ENCODE results near the gene DYNLRB1. TPM values are rescaled to one million over a fixed set of nuclear protein-coding genes. Genes with fewer than 3 reads are reported as not detected.

Gene DYNLRB1
- total and polyA plus RNA-seq, 2 experiments from 2014 or later: 103 to 224 TPM

DNA sequence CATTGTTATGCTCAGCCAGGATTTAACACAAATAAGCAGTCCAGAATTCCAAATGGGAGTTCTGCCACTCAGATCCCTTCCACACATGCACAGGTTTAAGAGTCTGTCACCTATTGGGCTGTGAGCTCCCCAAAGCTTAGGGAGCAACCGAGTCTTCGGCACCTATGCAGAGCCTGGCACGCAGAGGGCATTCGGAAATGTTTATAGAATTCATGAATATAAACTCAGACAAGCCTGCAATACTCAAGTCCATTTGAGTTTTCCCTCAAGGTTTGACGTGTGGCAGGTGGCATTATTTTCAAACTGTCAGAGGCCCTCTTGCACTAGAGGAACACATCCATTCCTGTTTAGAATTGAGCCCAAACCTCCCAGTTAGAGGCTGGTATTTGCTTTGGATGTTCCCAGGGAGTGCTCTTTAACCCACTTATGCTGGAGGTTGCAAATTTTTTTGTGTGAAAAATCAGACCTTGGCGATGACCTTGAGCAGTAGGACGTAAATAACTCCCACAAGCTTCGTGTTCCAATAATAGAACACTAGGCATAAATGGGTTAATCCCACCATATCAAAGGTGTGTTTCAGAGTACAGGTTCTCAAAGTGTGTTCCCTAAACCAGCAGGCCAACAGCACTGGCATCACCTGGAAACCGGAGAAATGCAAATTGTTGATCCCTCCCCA, 70.4 kb downstream of the DYNLRB1 start:
- no peak overlapping the region for H3K4me3 ChIP-seq
- H4K20me1 ChIP-seq (ENCODE audit: insufficient read depth, poor library complexity, severe bottlenecking): no peaks in the 10 kb centered on the region
- H2AFZ ChIP-seq: no peak overlapping the region
- 94% methylated on average over 9 of the region's 9 CpGs for WGBS (ENCODE audit: low lambda C conversion rate, missing lambda C conversion rate)
- TF ChIP-seq, protein P1, sequence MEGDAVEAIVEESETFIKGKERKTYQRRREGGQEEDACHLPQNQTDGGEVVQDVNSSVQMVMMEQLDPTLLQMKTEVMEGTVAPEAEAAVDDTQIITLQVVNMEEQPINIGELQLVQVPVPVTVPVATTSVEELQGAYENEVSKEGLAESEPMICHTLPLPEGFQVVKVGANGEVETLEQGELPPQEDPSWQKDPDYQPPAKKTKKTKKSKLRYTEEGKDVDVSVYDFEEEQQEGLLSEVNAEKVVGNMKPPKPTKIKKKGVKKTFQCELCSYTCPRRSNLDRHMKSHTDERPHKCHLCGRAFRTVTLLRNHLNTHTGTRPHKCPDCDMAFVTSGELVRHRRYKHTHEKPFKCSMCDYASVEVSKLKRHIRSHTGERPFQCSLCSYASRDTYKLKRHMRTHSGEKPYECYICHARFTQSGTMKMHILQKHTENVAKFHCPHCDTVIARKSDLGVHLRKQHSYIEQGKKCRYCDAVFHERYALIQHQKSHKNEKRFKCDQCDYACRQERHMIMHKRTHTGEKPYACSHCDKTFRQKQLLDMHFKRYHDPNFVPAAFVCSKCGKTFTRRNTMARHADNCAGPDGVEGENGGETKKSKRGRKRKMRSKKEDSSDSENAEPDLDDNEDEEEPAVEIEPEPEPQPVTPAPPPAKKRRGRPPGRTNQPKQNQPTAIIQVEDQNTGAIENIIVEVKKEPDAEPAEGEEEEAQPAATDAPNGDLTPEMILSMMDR (IDR thresholded peaks at IDR 0.05; ENCODE audit: poor library complexity): no peak
- TF ChIP-seq EZH2 (IDR thresholded peaks at IDR 0.05; ENCODE audit: borderline replicate concordance) (no peak), EZH2phosphoT487 (IDR thresholded peaks at IDR 0.05; ENCODE audit: low read depth, severe bottlenecking, unreplicated experiment) (no peak)
- no peak for DNase-seq (ENCODE audit: low spot score)
- no peaks in the 10 kb centered on the region for H3K9me2 ChIP-seq (replicated peaks; ENCODE audit: insufficient read depth)
- H3K9me3 ChIP-seq (ENCODE audit: low read depth): no peaks in the 10 kb centered on the region
- no peaks in the 10 kb centered on the region for H3K36me3 ChIP-seq (replicated peaks; ENCODE audit: insufficient read depth, low read depth)
- H3K27ac ChIP-seq: no peak overlapping the region
- H3K79me2 ChIP-seq: no peaks in the 10 kb centered on the region
- no peaks in the 10 kb centered on the region for H3K27me3 ChIP-seq
- peaks cover 1% of the 10 kb centered on the region for H3K4me1 ChIP-seq (ENCODE audit: insufficient read depth)
- H3K4me2 ChIP-seq: no peak overlapping the region

Small RNAs within 50 kb of the gene (small RNA-seq; reads per million reads assigned to genes)
- not detected for gene RF00019

Other genes starting within 250 kb of the DYNLRB1 start
- 124 and 142 TPM in 2 replicates for gene AHCY, start 213.1 kb upstream of the DYNLRB1 start, total RNA-seq
- gene AHCY, start 213.1 kb upstream of the DYNLRB1 start, polyA plus RNA-seq: 74.3 and 81.1 TPM in 2 replicates
- gene ITCH, start 153.1 kb upstream of the DYNLRB1 start, total RNA-seq: 55.6 and 61.2 TPM in 2 replicates
- gene ITCH, start 153.1 kb upstream of the DYNLRB1 start, polyA plus RNA-seq: 18.2 and 22.1 TPM in 2 replicates
- gene MAP1LC3A, start 42.3 kb downstream of the DYNLRB1 start, total RNA-seq: 28.1 and 32.1 TPM in 2 replicates
- 77.1 and 81.8 TPM in 2 replicates for gene MAP1LC3A, start 42.3 kb downstream of the DYNLRB1 start, polyA plus RNA-seq
- gene PIGU, start 160.7 kb downstream of the DYNLRB1 start, total RNA-seq: 19.3 and 26.1 TPM in 2 replicates
- gene PIGU, start 160.7 kb downstream of the DYNLRB1 start, polyA plus RNA-seq: 31.5 and 32.7 TPM in 2 replicates
- 4.9 and 8.6 TPM in 2 replicates for gene TP53INP2, start 187.9 kb downstream of the DYNLRB1 start, total RNA-seq
- 8.4 and 10.6 TPM in 2 replicates for gene TP53INP2, start 187.9 kb downstream of the DYNLRB1 start, polyA plus RNA-seq

All from hepatocyte (in vitro differentiated cells).